ENCODE measurements around the gene STX11.
A peak's percentile ranks its signal among the peaks of the same experiment; 100 is the strongest.

GRCh38 chr6:144186817-144187625 lies 36.7 kb downstream of the STX11 start:
- TF ChIP-seq POLR2AphosphoS5 (IDR thresholded peaks at IDR 0.05) (peak in 2 of 3 donors; percentile 10 to 71), CTCF (IDR thresholded peaks at IDR 0.05 in 8 of 11, conservative IDR thresholded peaks at IDR 0.05 in 3 of 11) (no peak), POLR2A (IDR thresholded peaks at IDR 0.05) (no peak)

All from spleen (tissue), 7 donors.